Measurements from ENCODE around the gene DGKQ. TPM values are rescaled to one million over a fixed set of nuclear protein-coding genes. Genes with fewer than 3 reads are reported as not detected.

The DGKQ gene
- total RNA-seq, 1 donor = 13.5 TPM

DNA sequence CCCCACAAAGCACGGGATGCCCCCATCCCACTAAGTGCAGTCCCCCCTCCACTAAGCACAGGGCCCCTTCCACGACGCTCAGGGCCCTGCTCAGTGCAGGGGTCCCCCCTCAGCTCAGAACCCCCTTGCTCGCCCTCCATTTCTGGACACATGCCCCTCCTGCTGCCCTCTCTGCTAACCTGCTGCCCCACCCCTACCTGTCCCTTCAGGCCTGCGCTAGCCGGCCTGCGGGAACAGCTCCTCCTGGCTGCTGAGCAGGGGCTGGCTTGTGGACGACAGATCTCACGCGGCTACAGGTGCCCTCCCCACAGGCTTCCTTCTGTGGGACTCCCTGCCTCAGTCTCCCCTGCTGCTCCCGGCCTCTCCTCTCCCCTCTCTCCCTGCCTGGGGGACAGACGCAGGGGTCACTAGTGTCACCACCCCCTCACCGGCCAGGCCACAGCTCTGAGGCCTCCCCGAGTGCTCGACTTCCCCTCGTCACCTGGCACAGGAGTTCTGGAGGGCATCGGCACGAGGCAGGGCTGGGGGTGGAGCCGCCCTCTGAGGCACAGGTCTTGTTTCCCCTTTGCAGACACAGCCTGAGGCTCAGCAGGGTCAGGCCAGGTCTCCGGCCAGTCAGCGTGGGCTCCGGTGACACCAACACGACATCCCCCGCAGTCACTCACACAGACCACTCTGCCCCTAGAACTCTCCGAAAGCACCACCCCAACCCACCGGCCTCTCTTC is 62.8 kb downstream of the DGKQ start:
- no peak for DNase-seq (ENCODE audit: low read depth in 2 of 3, low spot score in 2 of 3)

DNA sequence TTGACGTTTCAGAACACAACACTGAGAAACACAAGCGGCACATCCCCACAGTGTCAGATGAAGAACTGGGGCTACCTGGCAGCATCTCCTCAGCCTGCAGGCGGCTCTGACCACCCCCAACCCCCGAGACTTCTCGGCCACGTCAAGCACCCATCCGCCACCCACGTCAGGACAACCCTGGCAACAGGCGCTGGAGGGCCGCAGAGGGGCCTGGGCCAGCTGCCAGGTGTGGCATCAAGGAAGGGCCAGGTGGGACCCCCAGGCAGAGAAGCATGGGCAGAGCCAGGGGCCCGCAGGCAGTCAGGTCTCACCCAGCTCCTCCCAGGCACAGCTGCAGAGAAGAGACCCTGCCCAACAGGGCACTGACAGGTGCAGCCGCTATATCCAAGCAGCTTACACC is 63.5 kb downstream of the DGKQ start:
- no peak for DNase-seq (ENCODE audit: low read depth in 2 of 3, low spot score in 2 of 3)

DNA sequence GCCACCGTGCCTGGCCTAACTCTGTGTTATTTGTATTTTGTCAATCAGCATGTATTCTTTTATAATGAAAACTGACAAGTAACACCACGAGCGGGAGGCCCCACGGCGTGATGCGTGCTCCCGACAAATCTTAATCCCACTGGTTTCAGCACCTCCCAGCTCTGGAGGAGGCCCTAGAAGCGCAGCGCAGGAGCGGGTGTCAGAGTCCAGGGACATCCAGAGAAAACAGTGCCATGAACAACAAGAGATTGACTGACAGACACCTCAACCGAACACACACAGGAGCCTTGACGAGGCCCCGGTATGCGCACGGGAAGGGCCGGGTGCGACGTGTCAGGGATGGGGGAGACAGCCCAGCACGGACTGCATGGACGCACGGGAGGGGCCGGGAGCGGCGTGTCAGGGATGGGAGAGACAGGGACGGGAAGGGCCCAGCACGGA is 64.2 kb downstream of the DGKQ start:
- no peak for DNase-seq (ENCODE audit: low read depth in 2 of 3, low spot score in 2 of 3)

Other genes with a start within 250 kb of the DGKQ start
- gene CPLX1, start 147.4 kb downstream of the DGKQ start, total RNA-seq = not detected
- 107 TPM for gene GAK, start 41.3 kb downstream of the DGKQ start, total RNA-seq
- 28.3 TPM for gene TMEM175, start 41.1 kb downstream of the DGKQ start, total RNA-seq
- gene IDUA, start 13.5 kb upstream of the DGKQ start, total RNA-seq = 21.8 TPM
- 0.27 TPM for gene SLC26A1, start 19.8 kb upstream of the DGKQ start, total RNA-seq
- 43.1 TPM for gene FGFRL1, start 38.1 kb upstream of the DGKQ start, total RNA-seq
- gene RNF212, start 140.0 kb upstream of the DGKQ start, total RNA-seq = 1.1 TPM
- 4.0 TPM for gene SPON2, start 199.0 kb upstream of the DGKQ start, total RNA-seq

Data from hematopoietic multipotent progenitor cell (in vitro differentiated cells).